WI38 (cell line): ENCODE measurements around the gene ASIP.

ENCODE experiments used
- H3K4me3 ChIP-seq: 2 replicates; pipeline ENCODE4 v1.5.1; 2011; ENCODE audit warnings: low read depth, mild to moderate bottlenecking, control low read depth, low read length
- CTCF ChIP-seq: IDR thresholded peaks from 2 replicates; pipeline ENCODE4 v1.5.1; 2012; ENCODE audit warnings: low read depth, mild to moderate bottlenecking, control low read depth, low read length

The ASIP gene

DNA sequence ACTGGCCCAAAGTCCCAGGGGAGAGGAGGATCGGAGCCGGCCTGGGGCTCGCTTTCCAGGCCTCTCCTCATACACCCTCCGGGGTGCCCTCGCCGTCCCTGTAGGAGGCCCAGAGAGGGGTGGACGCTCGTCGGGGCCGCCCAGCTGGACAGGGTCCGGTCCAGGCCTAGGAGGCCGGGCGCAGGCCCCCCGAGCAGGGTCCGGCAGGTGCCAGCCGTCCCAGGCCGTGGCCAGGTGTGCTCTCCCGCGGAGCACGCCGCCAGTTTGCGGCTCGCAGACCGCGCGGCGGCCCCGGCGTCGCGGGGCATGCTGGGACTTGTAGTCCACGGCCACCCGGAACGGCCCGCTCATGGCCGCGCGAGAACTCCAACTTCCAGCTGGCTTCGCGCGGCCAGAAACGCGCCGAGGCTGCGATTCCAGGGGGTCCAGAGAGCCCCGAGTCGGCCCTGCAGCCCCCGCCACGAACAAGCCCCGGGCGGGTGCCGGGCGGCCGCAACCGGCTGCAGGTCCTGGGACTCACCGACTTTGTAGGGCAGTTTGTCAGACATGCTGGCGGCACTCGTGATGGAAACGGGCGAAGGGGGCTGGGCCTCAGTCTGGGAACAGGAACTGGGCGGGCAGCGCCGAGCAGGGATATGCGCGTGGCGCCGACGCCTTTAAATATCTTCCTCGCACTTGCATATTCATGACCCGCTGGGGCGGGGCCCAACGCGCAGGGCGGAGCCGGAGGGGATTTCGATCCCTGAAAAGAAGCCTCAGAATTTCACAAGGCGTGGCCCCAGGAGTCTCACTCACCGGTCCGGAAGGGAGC, 61.7 kb downstream of the ASIP start, which contains the start of gene AHCY:
Gene AHCY, minus strand, starts transcription at position 633 of the 811 bp plus-strand sequence. Its CDS starts 85 bp downstream, at position 548.
- TF ChIP-seq CTCF = no peak
- H3K4me3 ChIP-seq = peak within 1 kb of the TSS; percentile 88

GRCh38 chr20:34305333-34306230, 64.4 kb downstream of the ASIP start:
- no peak for TF ChIP-seq CTCF
- H3K4me3 ChIP-seq = no peak overlapping the region

- no peak for TF ChIP-seq CTCF
- H3K4me3 ChIP-seq = no peak overlapping the region
Observed at GRCh38 chr20:34309691-34310090, 68.5 kb downstream of the ASIP start.

DNA sequence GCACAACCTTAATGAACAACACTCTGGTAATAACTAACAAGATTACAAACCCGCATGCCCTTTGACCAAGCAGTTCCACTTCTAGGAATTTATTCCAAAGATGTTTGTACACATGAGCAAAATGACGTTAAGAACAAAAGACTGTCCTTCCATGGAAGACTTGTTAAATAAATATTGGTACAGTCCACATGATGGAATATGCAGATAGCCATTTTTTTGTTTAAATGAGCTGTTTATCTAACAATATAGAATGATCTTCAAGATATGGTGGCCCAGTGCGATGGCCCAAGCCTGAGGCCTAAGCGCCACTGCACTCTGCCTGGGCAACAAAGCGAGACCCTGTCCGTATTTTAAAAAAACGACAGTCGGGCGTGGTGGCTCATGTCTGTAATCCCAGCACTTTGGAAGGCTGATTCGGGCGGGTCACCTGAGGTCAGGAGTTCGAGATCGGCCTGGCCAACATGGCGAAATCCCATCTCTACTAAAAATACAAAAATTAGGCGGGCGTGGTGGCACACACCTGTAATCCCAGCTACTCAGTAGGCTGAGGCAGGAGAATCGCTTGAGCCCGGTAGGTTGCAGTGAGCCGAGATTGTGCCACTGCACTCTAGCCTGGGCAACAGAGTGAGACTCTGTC, 69.4 kb downstream of the ASIP start:
- H3K4me3 ChIP-seq = no peak overlapping the region
- TF ChIP-seq CTCF = no peak

GRCh38 chr20:34311118-34312023, 70.1 kb downstream of the ASIP start:
- H3K4me3 ChIP-seq = no peak overlapping the region
- TF ChIP-seq CTCF = 0 out of 2 replicates have a peak, but pooled peaks have one; percentile 18

GRCh38 chr20:34312024-34312460, 70.8 kb downstream of the ASIP start:
- TF ChIP-seq CTCF = no peak
- H3K4me3 ChIP-seq = no peak overlapping the region
